BE2C (cell line): ENCODE data around the gene NOTCH2.
"Not testable (repeated sequence)": the region's sequence is repeated elsewhere in the genome, so short reads cannot be mapped to it uniquely, and the experiment has no call there.

ENCODE experiments used
- DNase-seq: peaks from one replicate; pipeline ENCODE4 v3.0.0-alpha.2; 2020
- H3K27me3 ChIP-seq: fragments of 250-450 bp; sonication (Bioruptor Pico); 2 replicates; pipeline ENCODE4 v1.5.1; 2020; ENCODE audit warnings: mild to moderate bottlenecking
- H3K36me3 ChIP-seq: fragments of 250-450 bp; sonication (Bioruptor Pico); 2 replicates; pipeline ENCODE4 v1.5.1; 2020; ENCODE audit warnings: mild to moderate bottlenecking
- H3K4me1 ChIP-seq: fragments of 250-450 bp; sonication (Bioruptor Pico); 2 replicates; pipeline ENCODE4 v1.5.1; 2020
- H3K4me3 ChIP-seq: 2 replicates; pipeline ENCODE4 v1.5.1; 2011; ENCODE audit warnings: low read depth, low read length
- H3K9me3 ChIP-seq: fragments of 250-450 bp; sonication (Bioruptor Pico); 2 replicates; pipeline ENCODE4 v1.5.1; 2020

The NOTCH2 gene

GRCh38 chr1:120093548-120094181 lies 24.2 kb upstream of the NOTCH2 start:
- not testable (repeated sequence) for H3K27me3 ChIP-seq, H3K4me1 ChIP-seq, H3K9me3 ChIP-seq, H3K36me3 ChIP-seq, DNase-seq, H3K4me3 ChIP-seq

GRCh38 chr1:120092232-120093218 lies 23.1 kb upstream of the NOTCH2 start:
- not testable (repeated sequence) for H3K27me3 ChIP-seq, H3K4me3 ChIP-seq, H3K36me3 ChIP-seq, H3K4me1 ChIP-seq, H3K9me3 ChIP-seq, DNase-seq

- H3K4me3 ChIP-seq, DNase-seq, H3K9me3 ChIP-seq, H3K27me3 ChIP-seq, H3K4me1 ChIP-seq, H3K36me3 ChIP-seq: not testable (repeated sequence)
Observed at GRCh38 chr1:120090830-120091229, 21.4 kb upstream of the NOTCH2 start.

GRCh38 chr1:120087959-120088358 lies 18.5 kb upstream of the NOTCH2 start:
- DNase-seq, H3K4me1 ChIP-seq, H3K36me3 ChIP-seq, H3K4me3 ChIP-seq, H3K27me3 ChIP-seq, H3K9me3 ChIP-seq: not testable (repeated sequence)

- not testable (repeated sequence) for H3K36me3 ChIP-seq, H3K4me3 ChIP-seq, DNase-seq, H3K4me1 ChIP-seq, H3K27me3 ChIP-seq, H3K9me3 ChIP-seq
Observed at GRCh38 chr1:120069920-120070214, 405 bp upstream of the NOTCH2 start.

- H3K4me3 ChIP-seq, H3K36me3 ChIP-seq, H3K27me3 ChIP-seq, DNase-seq, H3K4me1 ChIP-seq, H3K9me3 ChIP-seq: not testable (repeated sequence)
Observed at GRCh38 chr1:120068683-120069066, 787 bp downstream of the NOTCH2 start.

- not testable (repeated sequence) for H3K27me3 ChIP-seq, H3K4me1 ChIP-seq, H3K36me3 ChIP-seq, H3K4me3 ChIP-seq, H3K9me3 ChIP-seq, DNase-seq
Observed at GRCh38 chr1:120048208-120048607, 21.3 kb downstream of the NOTCH2 start.

- H3K4me3 ChIP-seq, H3K4me1 ChIP-seq, H3K27me3 ChIP-seq, H3K36me3 ChIP-seq, H3K9me3 ChIP-seq, DNase-seq: not testable (repeated sequence)
Observed at GRCh38 chr1:120041771-120042170, 27.7 kb downstream of the NOTCH2 start.

- H3K4me1 ChIP-seq, DNase-seq, H3K4me3 ChIP-seq, H3K36me3 ChIP-seq, H3K9me3 ChIP-seq, H3K27me3 ChIP-seq: not testable (repeated sequence)
Observed at GRCh38 chr1:120032253-120032652, 37.2 kb downstream of the NOTCH2 start.

GRCh38 chr1:120023791-120024190 lies 45.7 kb downstream of the NOTCH2 start:
- H3K4me1 ChIP-seq, DNase-seq, H3K4me3 ChIP-seq, H3K9me3 ChIP-seq, H3K27me3 ChIP-seq, H3K36me3 ChIP-seq: not testable (repeated sequence)

GRCh38 chr1:120014978-120015377 lies 54.5 kb downstream of the NOTCH2 start:
- H3K9me3 ChIP-seq, H3K27me3 ChIP-seq, DNase-seq, H3K4me1 ChIP-seq, H3K36me3 ChIP-seq, H3K4me3 ChIP-seq: not testable (repeated sequence)

GRCh38 chr1:120008320-120008719 lies 61.1 kb downstream of the NOTCH2 start:
- not testable (repeated sequence) for DNase-seq, H3K4me1 ChIP-seq, H3K4me3 ChIP-seq, H3K9me3 ChIP-seq, H3K36me3 ChIP-seq, H3K27me3 ChIP-seq

- H3K4me1 ChIP-seq, H3K27me3 ChIP-seq, H3K4me3 ChIP-seq, H3K36me3 ChIP-seq, DNase-seq, H3K9me3 ChIP-seq: not testable (repeated sequence)
Observed at GRCh38 chr1:120007850-120008249, 61.6 kb downstream of the NOTCH2 start.

- not testable (repeated sequence) for H3K9me3 ChIP-seq, DNase-seq, H3K27me3 ChIP-seq, H3K4me3 ChIP-seq, H3K36me3 ChIP-seq, H3K4me1 ChIP-seq
Observed at GRCh38 chr1:120001035-120001434, 68.4 kb downstream of the NOTCH2 start.

GRCh38 chr1:119996731-119997312 lies 72.6 kb downstream of the NOTCH2 start:
- not testable (repeated sequence) for H3K36me3 ChIP-seq, H3K27me3 ChIP-seq, H3K9me3 ChIP-seq, H3K4me3 ChIP-seq, H3K4me1 ChIP-seq, DNase-seq

- not testable (repeated sequence) for DNase-seq, H3K27me3 ChIP-seq, H3K4me1 ChIP-seq, H3K4me3 ChIP-seq, H3K36me3 ChIP-seq, H3K9me3 ChIP-seq
Observed at GRCh38 chr1:119995975-119996374, 73.5 kb downstream of the NOTCH2 start.
